HG03103 (cell line): ENCODE measurements around the gene TNFRSF17.
"Not testable (repeated sequence)": the region's sequence is repeated elsewhere in the genome, so short reads cannot be mapped to it uniquely, and the experiment has no call there.

ENCODE experiments used
- ATAC-seq: cut with Tn5 transposase; IDR thresholded peaks from one replicate; pipeline ENCODE4 v1.9.1; 2021; ENCODE audit warnings: low read depth; ENCODE audit not compliant: unreplicated experiment

TNFRSF17 gene

GRCh38 chr16:11968577-11968976, 3.6 kb downstream of the TNFRSF17 start:
- no peak for ATAC-seq

DNA sequence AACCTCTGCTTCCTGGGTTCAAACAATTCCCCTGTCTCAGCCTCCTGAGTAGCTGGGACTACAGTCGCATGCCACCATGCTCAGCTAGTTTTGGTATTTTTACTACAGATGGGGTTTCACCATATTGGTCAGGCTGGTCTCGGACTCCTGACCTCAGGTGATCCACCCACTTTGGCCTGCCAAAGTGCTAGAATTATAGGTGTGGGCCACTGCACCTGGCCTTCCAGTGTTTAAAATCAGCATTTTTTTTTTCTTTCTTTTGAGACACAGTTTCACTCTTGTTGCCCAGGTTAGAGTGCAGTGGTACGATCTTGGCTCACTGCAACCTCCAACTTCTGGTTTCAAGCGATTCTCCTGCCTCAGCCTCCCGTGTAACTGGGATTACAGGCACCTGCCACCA, 5.3 kb downstream of the TNFRSF17 start:
- ATAC-seq: not testable (repeated sequence)

DNA sequence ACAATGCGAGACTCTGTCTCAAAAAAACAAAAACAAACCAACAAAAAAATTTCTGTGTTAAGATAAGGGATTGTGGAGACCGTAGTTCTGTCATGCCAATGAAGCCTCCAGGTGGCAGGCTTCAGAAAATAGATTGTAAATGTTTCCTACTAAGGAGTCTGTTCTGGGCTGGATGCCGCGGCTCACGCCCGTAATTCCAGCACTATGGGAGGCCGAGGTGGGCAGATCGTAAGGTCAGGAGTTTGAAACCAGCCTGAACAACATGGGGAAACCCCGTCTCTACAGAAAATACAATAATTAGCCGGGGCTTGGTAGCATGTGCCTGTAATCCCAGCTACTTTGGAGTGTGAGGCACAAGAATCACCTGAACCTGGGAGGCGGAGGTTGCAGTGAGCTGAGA, 7.1 kb downstream of the TNFRSF17 start:
- ATAC-seq: no peak

- no peak for ATAC-seq
Measured at GRCh38 chr16:11973070-11973469, 8.1 kb downstream of the TNFRSF17 start.

GRCh38 chr16:11976850-11977375, 11.9 kb downstream of the TNFRSF17 start:
- no peak for ATAC-seq

DNA sequence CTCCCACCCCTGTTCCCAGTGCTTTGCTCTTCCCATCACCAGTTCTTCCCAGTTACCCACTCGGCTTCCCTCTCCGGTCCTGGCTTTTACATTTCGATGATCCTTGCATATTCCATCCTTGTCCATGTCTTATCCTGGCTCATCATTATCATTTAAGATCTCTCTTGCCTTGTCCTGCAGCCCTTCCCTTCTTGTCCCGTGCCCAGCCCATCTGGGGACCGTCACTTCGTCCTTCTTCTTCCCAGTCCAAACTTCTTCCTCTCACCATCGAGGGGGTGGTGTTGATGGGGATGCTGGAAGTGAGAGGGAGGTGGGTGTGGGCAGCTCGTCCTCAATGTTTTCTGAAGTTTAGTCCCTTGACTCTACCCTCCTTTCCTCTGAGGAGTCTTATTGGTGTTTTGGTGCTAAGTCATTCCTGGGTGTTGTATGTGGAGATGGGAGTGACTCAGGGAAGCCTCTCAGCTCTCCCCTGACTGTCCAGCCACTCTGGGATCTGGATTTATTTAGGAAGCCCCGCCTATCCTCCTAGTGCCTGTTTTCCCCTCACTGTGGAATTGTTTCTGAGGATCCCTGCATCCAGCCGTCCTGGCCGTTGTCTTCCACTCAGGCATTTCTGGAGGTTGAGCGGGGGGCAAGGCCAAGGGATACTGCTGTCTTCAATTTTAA, 12.5 kb downstream of the TNFRSF17 start:
- no peak for ATAC-seq

- no peak for ATAC-seq
Measured at GRCh38 chr16:11978080-11978479, 13.1 kb downstream of the TNFRSF17 start.

GRCh38 chr16:11979013-11979672, 14.1 kb downstream of the TNFRSF17 start:
- ATAC-seq: no peak

DNA sequence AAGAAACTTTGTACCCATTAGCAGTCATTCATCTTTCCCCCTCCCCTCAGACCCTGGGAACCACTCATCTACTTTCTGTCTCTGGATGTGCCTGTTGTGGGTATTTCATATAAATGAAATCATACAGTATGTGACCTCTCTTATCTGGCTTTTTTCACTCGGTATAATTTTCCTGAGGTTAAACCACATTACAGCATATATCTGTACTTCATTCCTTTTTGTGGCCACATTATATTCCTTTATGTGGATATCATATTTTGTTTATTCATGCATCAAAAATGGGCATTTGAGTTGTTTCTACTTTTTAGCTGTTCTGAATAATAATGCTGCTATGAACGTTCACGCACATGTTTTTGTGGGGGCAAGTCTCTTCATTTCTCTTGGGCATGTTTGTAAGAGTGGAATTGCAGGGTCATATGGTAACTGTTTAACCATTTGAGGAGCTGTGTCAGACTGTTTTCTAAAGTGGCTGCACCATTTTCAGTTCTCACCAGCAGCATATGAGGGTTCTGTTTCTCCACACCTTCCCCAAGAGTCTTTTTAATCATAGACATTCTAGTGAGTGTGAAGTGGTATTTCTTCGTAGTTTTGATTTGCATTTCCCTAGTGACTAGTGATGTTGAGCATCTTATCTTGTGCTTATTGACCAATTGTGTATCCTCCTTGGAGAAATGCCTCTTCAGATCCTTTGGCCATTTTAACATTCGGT, 15.3 kb downstream of the TNFRSF17 start:
- ATAC-seq: peak; percentile 40

- ATAC-seq: no peak
Measured at GRCh38 chr16:11985250-11985649, 20.2 kb downstream of the TNFRSF17 start.

DNA sequence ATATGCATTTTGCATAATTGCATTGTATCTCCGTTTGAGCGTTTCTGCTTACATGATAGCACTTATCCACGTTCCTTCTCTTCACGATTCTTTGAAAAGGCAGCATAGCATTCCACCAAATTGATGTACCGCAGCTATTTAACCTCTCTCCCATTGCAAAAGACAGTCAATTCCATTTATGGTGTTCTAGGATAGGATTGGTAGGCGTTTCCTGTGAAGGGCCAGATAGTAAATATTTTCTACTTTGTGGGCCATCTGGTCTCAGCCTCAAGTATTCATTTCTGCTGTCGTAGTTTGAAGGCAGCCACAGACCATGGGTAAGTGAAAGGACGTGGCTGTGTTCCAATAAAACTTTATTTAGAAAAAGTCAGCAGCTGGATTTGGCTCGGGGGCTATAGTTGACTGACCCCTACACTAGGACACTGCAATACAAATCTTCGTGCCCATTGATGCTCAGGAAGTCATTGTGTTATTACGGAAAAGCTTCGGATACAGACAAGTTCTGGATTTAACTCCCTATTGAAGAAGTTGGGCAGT, 21.6 kb downstream of the TNFRSF17 start:
- no peak for ATAC-seq

DNA sequence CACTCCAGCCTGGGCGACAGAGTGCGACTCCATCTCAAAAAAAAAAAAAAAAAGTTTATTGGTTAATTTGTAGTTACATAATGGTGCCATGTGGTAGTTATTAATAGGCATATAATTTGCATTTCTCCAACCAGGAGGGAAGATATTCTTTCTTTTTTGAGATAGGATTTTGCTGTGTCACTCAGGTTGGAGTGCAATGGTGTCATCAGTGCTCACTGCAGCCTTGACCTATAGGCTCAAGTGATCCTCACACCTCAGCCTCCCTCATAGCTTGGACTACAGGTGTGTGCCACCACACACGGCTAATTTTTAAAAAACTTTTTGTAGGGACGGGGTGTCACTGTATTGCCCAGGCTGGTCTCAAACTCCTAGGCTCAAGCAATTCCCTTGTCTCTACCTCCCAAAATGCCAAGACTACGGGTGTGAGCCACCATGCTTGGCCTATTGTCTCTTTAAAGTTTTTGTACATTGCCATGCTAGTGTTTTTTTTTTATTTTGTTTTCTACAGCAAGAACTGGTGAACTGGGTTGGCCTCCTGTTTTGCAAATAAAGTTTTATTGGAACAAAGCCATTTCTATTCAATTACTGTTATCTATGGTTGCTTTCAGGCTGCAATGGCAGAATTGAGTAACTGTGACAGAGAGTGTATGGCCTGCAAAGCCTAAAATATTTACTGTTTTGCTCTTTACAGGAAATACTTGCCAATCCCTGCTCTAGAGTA, 23.4 kb downstream of the TNFRSF17 start:
- ATAC-seq: no peak

GRCh38 chr16:11990702-11991390, 25.8 kb downstream of the TNFRSF17 start:
- ATAC-seq: no peak

- no peak for ATAC-seq
Measured at GRCh38 chr16:11992008-11992584, 27.1 kb downstream of the TNFRSF17 start.

DNA sequence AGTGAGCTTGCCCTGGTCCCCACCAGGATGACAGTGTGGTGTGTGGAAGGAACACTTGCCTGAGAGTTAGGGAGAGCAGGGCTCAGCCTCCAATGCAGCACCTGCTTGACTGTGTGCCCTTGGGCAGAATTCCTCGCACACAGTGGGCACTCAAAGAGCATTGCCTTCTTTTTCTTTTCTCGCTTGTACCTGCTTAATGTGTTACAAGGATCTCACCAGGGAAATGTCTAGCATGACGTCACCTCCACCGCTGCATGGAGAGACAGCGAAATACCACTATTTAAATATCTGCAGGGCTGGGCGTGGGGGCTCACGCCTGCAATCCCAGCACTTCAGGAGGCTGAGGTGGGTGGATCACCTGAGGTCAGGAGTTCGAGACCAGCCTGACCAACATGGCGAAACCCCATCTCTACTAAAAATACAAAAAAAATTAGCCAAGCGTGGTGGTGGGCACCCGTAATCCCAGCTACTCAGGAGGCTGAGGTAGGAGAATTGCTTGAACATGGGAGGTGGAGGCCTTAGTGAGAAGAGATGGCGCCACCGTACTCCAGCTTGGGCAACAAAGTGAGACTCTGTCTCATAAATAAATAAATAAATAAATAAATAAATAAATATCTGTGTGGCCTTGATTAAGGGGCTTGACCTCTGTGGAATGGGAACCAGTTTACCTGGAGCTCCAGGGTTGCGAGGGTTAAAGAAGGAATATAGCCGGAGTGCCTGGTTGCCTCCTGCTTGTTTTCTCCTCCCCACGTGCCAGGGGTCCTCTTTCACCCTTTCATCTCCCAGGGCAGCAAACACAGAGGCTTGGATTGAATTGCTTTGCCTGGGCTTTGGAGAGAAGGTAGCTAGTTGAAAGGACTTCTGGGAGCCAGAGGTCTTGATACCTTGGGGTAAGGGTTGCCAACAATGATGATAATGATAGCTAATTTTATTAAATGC, 27.8 kb downstream of the TNFRSF17 start:
- ATAC-seq: no peak

DNA sequence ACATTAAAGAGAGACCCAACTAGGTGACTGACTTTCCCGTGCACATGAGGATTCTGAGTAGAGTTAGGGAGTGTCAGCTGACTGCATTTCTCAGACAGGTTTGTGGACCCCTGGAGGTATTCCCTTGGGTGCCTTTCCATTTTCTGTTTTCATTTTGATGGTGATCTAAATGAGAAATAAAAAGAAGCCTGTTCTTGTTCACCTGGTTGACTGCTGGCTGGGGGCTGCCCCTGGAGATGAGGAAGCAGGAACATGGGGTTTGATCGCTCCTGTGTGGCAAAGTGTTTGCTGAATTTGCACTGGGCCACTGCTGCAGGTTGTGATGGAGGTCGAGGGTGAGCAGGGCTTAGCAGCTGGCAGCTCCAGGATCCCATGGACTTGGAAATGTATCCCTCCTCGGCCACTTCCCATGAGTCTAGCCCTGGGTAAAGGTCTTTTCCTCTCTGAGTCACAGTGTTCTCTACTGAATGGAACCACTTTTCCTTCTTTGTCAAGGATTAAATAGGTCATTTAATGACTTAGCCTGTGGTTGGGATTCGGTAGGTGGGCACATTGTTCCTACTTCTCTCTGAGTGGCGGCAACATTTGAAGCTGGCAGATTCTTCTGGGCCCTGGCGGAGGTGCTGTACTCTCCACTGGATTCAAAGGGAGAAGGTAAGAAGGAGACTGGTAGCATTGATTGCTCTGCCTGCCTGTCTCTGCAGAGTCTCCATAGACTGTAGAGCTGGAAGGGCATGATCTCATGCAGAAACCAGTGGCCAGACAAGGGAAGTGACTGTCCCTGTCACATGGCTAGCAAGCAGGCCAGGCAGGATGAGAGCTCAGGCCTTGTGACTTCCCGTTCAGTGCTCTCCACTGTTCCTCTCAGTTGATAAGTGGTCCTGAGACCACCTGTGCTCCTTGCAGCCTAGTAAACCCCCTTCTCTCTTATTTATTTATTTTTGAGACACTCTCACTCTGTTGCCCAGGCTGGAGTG, 29.4 kb downstream of the TNFRSF17 start:
- no peak for ATAC-seq
